ENCODE measurements around the gene ADAT1.

GRCh38 chr16:75647492-75648264 lies 24.6 kb upstream of the ADAT1 start, which contains the start of the genes KARS1 and TERF2IP:
- no peak for TF ChIP-seq CTCF (IDR thresholded peaks at IDR 0.05; ENCODE audit: low read depth, low read length)
- no peak for TF ChIP-seq EZH2phosphoT487 (IDR thresholded peaks at IDR 0.05; ENCODE audit: low read depth)
